Keratinocyte (primary cell): ENCODE data around the gene DPCD. TPM values are rescaled to one million over a fixed set of nuclear protein-coding genes. Genes with fewer than 3 reads are reported as not detected.

Experiments
- DNase-seq: peaks from one replicate; pipeline ENCODE4 v3.0.0-alpha.2; 2011; ENCODE audit warnings: low read depth, missing footprints, low spot score
- FAIRE-seq: peaks from 2 replicates; lab custom pipeline; 2011; peaks lifted over from hg19 to GRCh38; lab: Jason Lieb, UNC
- H2AFZ ChIP-seq: 2 replicates; pipeline ENCODE4 v1.6.0; 2012; ENCODE audit warnings: low read length, control low read depth, inconsistent platforms; ENCODE audit not compliant: control insufficient read depth
- H3K27ac ChIP-seq: 2 replicates; pipeline ENCODE4 v1.5.1; 2011; ENCODE audit warnings: low read length; ENCODE audit not compliant: control insufficient read depth, insufficient read depth
- H3K27me3 ChIP-seq: 3 replicates; pipeline ENCODE4 v1.6.0; 2011; ENCODE audit warnings: low read length; ENCODE audit not compliant: control insufficient read depth, insufficient read depth; ENCODE audit errors: extremely low read depth
- H3K36me3 ChIP-seq, 2 experiments: 2 replicates in 1 of 2; 3 replicates in 1 of 2; pipeline ENCODE4 v1.5.1; 2011; ENCODE audit warnings: low read length in 2 of 2, mild to moderate bottlenecking in 1 of 2; ENCODE audit not compliant: control insufficient read depth in 2 of 2, insufficient read depth in 2 of 2; ENCODE audit errors: extremely low read depth in 1 of 2
- H3K4me1 ChIP-seq: 3 replicates; pipeline ENCODE4 v1.5.1; 2011; ENCODE audit warnings: low read length; ENCODE audit not compliant: control insufficient read depth, insufficient read depth; ENCODE audit errors: extremely low read depth
- H3K4me2 ChIP-seq: 3 replicates; pipeline ENCODE4 v1.6.0; 2011; ENCODE audit warnings: low read depth, low read length; ENCODE audit not compliant: control insufficient read depth, insufficient read depth; ENCODE audit errors: extremely low read depth
- H3K4me3 ChIP-seq, 3 experiments: fragments of 200-600 bp in 1 of 3; sonication (generic) in 1 of 3; 2 replicates in 2 of 3; 3 replicates in 1 of 3; pipeline ENCODE4 v1.5.1; 2011 to 2016; ENCODE audit warnings: low read length in 3 of 3, mild to moderate bottlenecking in 3 of 3, control low read depth in 2 of 3, inconsistent platforms in 1 of 3, low read depth in 1 of 3, mixed read lengths in 1 of 3, mixed run types in 1 of 3, moderate library complexity in 1 of 3; ENCODE audit not compliant: control insufficient read depth in 2 of 3, insufficient read depth in 2 of 3; ENCODE audit errors: extremely low read depth in 1 of 3
- H3K79me2 ChIP-seq: 2 replicates; pipeline ENCODE4 v1.6.0; 2012; ENCODE audit warnings: low read length; ENCODE audit not compliant: control insufficient read depth, insufficient read depth
- H3K9ac ChIP-seq: 3 replicates; pipeline ENCODE4 v1.6.0; 2011; ENCODE audit warnings: low read length; ENCODE audit not compliant: control insufficient read depth, insufficient read depth; ENCODE audit errors: extremely low read depth
- H3K9me1 ChIP-seq: 3 replicates; pipeline ENCODE4 v1.6.0; 2011; ENCODE audit warnings: low read length; ENCODE audit not compliant: control insufficient read depth, insufficient read depth; ENCODE audit errors: extremely low read depth
- H3K9me3 ChIP-seq: 2 replicates; pipeline ENCODE4 v1.5.1; 2012; ENCODE audit warnings: low read depth, low read length; ENCODE audit not compliant: control insufficient read depth
- H4K20me1 ChIP-seq: 3 replicates; pipeline ENCODE4 v1.6.0; 2011; ENCODE audit warnings: low read length; ENCODE audit not compliant: control insufficient read depth, insufficient read depth; ENCODE audit errors: extremely low read depth
- EZH2 ChIP-seq: IDR thresholded peaks from one replicate; pipeline ENCODE4 v1.6.1; 2012; ENCODE audit warnings: inconsistent platforms, mild to moderate bottlenecking, low read length, moderate library complexity
- dilution Hi-C: fragments of 300-500 bp; cut with MboI; formaldehyde crosslinking; loops from one replicate; pipeline ENCODE4 v1.7.0; 2020; ENCODE audit warnings: low sequenced_read_pairs; ENCODE audit not compliant: extremely low pct_ligation_motif_present
- polyA plus RNA-seq, 5 experiments: library from polyadenylated mRNA; depleted of rRNA in 3 of 5; stranded (reverse) in 3 of 5; stranded (forward) in 1 of 5; unstranded in 1 of 5; fragments of >200 nt; gene quantifications; 1 replicate in 1 of 5; 2 replicates in 3 of 5; 3 replicates in 1 of 5; pipeline versions ENCODE4 v1.2.1 to v1.2.3, GENCODE V29; 2011 to 2012; ENCODE audit warnings: missing spikeins in 2 of 5, low read depth in 1 of 5, low replicate concordance in 1 of 5
- TF ChIP-seq, protein P1 (sequence below), 3 experiments: IDR thresholded peaks in 1 of 3; conservative IDR thresholded peaks in 1 of 3; optimal IDR thresholded peaks in 1 of 3; 2 replicates in 2 of 3; 3 replicates in 1 of 3; pipeline versions ENCODE3 to v1.5.1; 2011; ENCODE audit warnings: low read length in 3 of 3, mild to moderate bottlenecking in 3 of 3, moderate library complexity in 2 of 3, control low read depth in 1 of 3, inconsistent platforms in 1 of 3; ENCODE audit not compliant: insufficient read depth in 2 of 3; ENCODE audit errors: extremely low read depth in 1 of 3

The DPCD gene
- polyA plus RNA-seq, 1 donor (not counting 4 experiments of a cell fraction or from before 2014, with no cell fraction given) = 58.1 TPM

DNA sequence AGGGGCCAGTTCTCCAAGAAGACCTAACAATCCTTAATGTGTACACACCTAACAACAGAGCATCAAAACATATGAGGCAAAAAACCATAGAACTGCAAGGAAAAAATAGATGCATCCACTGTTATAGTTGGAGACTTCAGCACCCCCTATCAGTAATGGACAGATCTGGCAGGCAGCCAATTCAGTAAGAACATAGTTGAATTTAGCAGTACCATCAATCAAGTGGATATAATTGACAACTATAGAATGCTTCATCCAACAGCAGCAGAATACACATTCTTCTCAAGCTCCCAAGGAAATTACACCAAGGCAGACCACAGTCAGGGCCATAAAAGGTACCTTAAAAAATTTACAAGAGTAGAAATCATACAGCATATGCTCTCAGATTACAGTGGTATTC is 42.2 kb upstream of the DPCD start:
- H3K27me3 ChIP-seq = no peaks in the 10 kb centered on the region
- H3K9ac ChIP-seq = no peak overlapping the region
- no peaks in the 10 kb centered on the region for H4K20me1 ChIP-seq
- H3K36me3 ChIP-seq = no peaks in the 10 kb centered on the region
- TF ChIP-seq EZH2 = no peak
- H3K9me1 ChIP-seq = no peaks in the 10 kb centered on the region
- no peak overlapping the region for H2AFZ ChIP-seq
- no peak overlapping the region for H3K27ac ChIP-seq
- DNase-seq (no peak), FAIRE-seq (no peak)
- no peak overlapping the region for H3K4me3 ChIP-seq
- no peak overlapping the region for H3K4me2 ChIP-seq
- H3K4me1 ChIP-seq = no peaks in the 10 kb centered on the region
- dilution Hi-C loops = no loop called here
- no peaks in the 10 kb centered on the region for H3K79me2 ChIP-seq
- no peaks in the 10 kb centered on the region for H3K9me3 ChIP-seq

DNA sequence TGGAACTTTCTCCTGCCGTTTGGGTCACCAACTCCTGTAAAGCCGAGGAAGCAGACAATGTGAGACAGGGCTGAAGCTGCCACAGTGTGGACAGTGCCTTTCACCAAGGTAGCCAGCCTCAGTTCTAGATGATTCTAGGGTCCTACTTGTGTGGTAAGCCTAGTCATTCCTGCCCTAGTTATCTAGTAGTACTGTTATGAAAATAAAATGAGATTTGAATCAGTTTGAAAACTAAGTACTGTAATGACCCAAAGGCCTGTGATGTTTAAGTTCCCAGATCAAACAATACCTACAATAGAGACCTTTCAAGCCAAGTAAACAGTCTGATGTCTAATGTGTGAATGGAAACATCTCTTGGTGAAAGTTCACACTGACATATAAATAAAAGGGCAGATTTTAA is 37.2 kb upstream of the DPCD start:
- Histone ChIP-seq H4K20me1 (no peaks in the 10 kb centered on the region), H3K9me1 (no peaks in the 10 kb centered on the region), H3K27ac (no peak overlapping the region), H3K9me3 (no peaks in the 10 kb centered on the region), H3K36me3 (peaks cover 0 to 4% of the 10 kb centered on the region in 2 experiments), H3K4me2 (no peak overlapping the region), H3K4me3 (no peak overlapping the region), H3K27me3 (no peaks in the 10 kb centered on the region), H3K4me1 (no peaks in the 10 kb centered on the region), H2AFZ (no peak overlapping the region), H3K9ac (no peak overlapping the region), H3K79me2 (no peaks in the 10 kb centered on the region)
- FAIRE-seq (no peak), DNase-seq (no peak)
- TF ChIP-seq, protein P1, sequence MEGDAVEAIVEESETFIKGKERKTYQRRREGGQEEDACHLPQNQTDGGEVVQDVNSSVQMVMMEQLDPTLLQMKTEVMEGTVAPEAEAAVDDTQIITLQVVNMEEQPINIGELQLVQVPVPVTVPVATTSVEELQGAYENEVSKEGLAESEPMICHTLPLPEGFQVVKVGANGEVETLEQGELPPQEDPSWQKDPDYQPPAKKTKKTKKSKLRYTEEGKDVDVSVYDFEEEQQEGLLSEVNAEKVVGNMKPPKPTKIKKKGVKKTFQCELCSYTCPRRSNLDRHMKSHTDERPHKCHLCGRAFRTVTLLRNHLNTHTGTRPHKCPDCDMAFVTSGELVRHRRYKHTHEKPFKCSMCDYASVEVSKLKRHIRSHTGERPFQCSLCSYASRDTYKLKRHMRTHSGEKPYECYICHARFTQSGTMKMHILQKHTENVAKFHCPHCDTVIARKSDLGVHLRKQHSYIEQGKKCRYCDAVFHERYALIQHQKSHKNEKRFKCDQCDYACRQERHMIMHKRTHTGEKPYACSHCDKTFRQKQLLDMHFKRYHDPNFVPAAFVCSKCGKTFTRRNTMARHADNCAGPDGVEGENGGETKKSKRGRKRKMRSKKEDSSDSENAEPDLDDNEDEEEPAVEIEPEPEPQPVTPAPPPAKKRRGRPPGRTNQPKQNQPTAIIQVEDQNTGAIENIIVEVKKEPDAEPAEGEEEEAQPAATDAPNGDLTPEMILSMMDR (optimal IDR thresholded peaks at IDR 0.05 in 1 of 3, IDR thresholded peaks at IDR 0.05 in 1 of 3, conservative IDR thresholded peaks at IDR 0.05 in 1 of 3; ENCODE audit: extremely low read depth in 1 of 3, insufficient read depth in 2 of 3, low read length in 3 of 3) = no peak
- no peak for TF ChIP-seq EZH2
- dilution Hi-C loops = no loop called here

DNA sequence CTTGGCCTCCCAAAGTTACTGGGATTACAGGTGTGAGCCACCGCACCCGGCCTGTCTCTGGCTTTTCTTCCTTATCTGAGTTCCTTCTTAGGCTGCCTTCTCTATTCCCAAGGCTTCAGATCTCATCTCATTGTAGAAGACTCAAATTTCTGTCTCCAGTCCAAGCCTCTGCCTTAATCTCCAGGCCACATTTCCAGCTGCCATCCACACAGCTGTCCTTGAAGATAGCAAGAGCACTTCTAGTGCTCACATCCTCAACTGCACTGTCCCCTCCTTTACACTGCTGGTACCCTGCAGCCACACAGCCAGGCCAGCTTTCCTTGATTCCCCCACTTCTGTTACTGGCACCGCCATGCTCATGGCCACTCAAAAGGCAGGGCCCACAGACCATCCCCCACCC is 35.7 kb upstream of the DPCD start:
- H2AFZ ChIP-seq = no peak overlapping the region
- dilution Hi-C loops = no loop called here
- no peak overlapping the region for H3K27ac ChIP-seq
- TF ChIP-seq, protein P1 (optimal IDR thresholded peaks at IDR 0.05 in 1 of 3, IDR thresholded peaks at IDR 0.05 in 1 of 3, conservative IDR thresholded peaks at IDR 0.05 in 1 of 3; ENCODE audit: extremely low read depth in 1 of 3, insufficient read depth in 2 of 3, low read length in 3 of 3) = no peak
- no peak for TF ChIP-seq EZH2
- H3K4me3 ChIP-seq = no peak overlapping the region
- H3K4me2 ChIP-seq = no peak overlapping the region
- H3K27me3 ChIP-seq = no peaks in the 10 kb centered on the region
- no peaks in the 10 kb centered on the region for H3K4me1 ChIP-seq
- H3K9me1 ChIP-seq = no peaks in the 10 kb centered on the region
- FAIRE-seq (no peak), DNase-seq (no peak)
- peaks cover 0 to 4% of the 10 kb centered on the region in 2 experiments for H3K36me3 ChIP-seq
- no peak overlapping the region for H3K9ac ChIP-seq
- no peaks in the 10 kb centered on the region for H4K20me1 ChIP-seq
- no peaks in the 10 kb centered on the region for H3K9me3 ChIP-seq
- no peaks in the 10 kb centered on the region for H3K79me2 ChIP-seq
